VCaP (cell line): ENCODE measurements around the gene PRDM15.

Experiments used
- H3K27ac ChIP-seq: fragments of 450-650 bp; 2 replicates; pipeline ENCODE4 v1.5.1; 2017
- CTCF ChIP-seq: fragments of 450-650 bp; conservative IDR thresholded peaks from 2 replicates; pipeline ENCODE4 v1.5.1; 2017; ENCODE audit warnings: mild to moderate bottlenecking, moderate library complexity

Gene PRDM15

GRCh38 chr21:41845310-41846032 is 33.7 kb downstream of the PRDM15 start:
- H3K27ac ChIP-seq, result no peak overlapping the region
- no peak for TF ChIP-seq CTCF

GRCh38 chr21:41843584-41843983 is 35.6 kb downstream of the PRDM15 start:
- H3K27ac ChIP-seq, result no peak overlapping the region
- no peak for TF ChIP-seq CTCF

GRCh38 chr21:41840880-41841279 is 38.3 kb downstream of the PRDM15 start:
- no peak for TF ChIP-seq CTCF
- H3K27ac ChIP-seq, result no peak overlapping the region

GRCh38 chr21:41839387-41840000 is 39.6 kb downstream of the PRDM15 start:
- TF ChIP-seq CTCF, result no peak
- H3K27ac ChIP-seq, result no peak overlapping the region

GRCh38 chr21:41837756-41838297 is 41.3 kb downstream of the PRDM15 start:
- TF ChIP-seq CTCF, result no peak

GRCh38 chr21:41836166-41837015 is 42.8 kb downstream of the PRDM15 start:
- no peak overlapping the region for H3K27ac ChIP-seq
- TF ChIP-seq CTCF, result no peak

More at GRCh38 chr21:41837756-41838297, 41.3 kb downstream of the PRDM15 start:
- no peak overlapping the region for H3K27ac ChIP-seq

- TF ChIP-seq CTCF, result no peak
- H3K27ac ChIP-seq, result no peak overlapping the region
Measured at GRCh38 chr21:41835711-41836154, 43.4 kb downstream of the PRDM15 start.
